HUES64 (cell line): ENCODE data around the gene PLEKHA6.
A peak's percentile ranks its signal among the peaks of the same experiment; 100 is the strongest.

Experiments used
- H3K27ac ChIP-seq: 2 replicates; pipeline ENCODE4 v1.7.0; 2013; ENCODE audit warnings: low read depth, low read length, inconsistent platforms
- H3K27me3 ChIP-seq: 2 replicates; pipeline ENCODE4 v1.6.1; 2013; ENCODE audit warnings: mild to moderate bottlenecking, low read length; ENCODE audit not compliant: insufficient read depth
- H3K36me3 ChIP-seq: 2 replicates; pipeline ENCODE4 v1.6.1; 2013; ENCODE audit warnings: mild to moderate bottlenecking, low read length; ENCODE audit not compliant: insufficient read depth
- H3K4me1 ChIP-seq: 2 replicates; pipeline ENCODE4 v1.6.1; 2013; ENCODE audit warnings: mild to moderate bottlenecking, low read length, moderate library complexity; ENCODE audit not compliant: insufficient read depth
- H3K4me3 ChIP-seq: 2 replicates; pipeline ENCODE4 v1.5.1; 2013; ENCODE audit warnings: mild to moderate bottlenecking, low read length, moderate library complexity
- H3K9ac ChIP-seq: 2 replicates; pipeline ENCODE4 v1.6.1; 2013; ENCODE audit warnings: mild to moderate bottlenecking, low read depth, low read length
- H3K9me3 ChIP-seq: 2 replicates; pipeline ENCODE4 v1.6.1; 2013; ENCODE audit warnings: low read depth, low read length; ENCODE audit not compliant: insufficient read depth
- WGBS: fragments of 150-250, 120-280 bp; methylation state at CpG from one replicate; pipeline ENCODE4 v1.1.7; 2013; ENCODE audit warnings: missing lambda C conversion rate; 5-methylcytosine and 5-hydroxymethylcytosine counted together

The PLEKHA6 gene

DNA sequence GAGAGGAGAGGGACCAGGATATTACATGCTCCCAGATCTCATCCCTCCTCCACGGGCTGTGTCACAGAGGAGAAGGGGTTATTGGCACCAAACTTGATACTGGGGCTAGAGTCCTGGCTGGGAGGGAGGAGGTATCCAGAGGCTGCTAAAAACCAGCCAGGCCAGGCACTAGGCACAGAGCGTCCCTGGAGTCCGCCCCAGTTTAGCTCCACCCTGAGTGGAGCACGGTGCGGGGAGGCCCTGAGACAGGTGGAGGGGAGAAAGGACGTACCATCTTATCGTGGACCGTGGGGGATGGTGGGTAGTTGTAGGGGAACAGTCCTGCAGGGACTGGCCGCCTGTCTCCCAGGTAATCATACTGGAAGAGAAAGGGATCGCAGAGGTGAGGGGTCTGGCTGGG, 103.2 kb downstream of the PLEKHA6 start:
- no peak overlapping the region for H3K9ac ChIP-seq
- 88% methylated on average over 10 of the region's 10 CpGs for WGBS

DNA sequence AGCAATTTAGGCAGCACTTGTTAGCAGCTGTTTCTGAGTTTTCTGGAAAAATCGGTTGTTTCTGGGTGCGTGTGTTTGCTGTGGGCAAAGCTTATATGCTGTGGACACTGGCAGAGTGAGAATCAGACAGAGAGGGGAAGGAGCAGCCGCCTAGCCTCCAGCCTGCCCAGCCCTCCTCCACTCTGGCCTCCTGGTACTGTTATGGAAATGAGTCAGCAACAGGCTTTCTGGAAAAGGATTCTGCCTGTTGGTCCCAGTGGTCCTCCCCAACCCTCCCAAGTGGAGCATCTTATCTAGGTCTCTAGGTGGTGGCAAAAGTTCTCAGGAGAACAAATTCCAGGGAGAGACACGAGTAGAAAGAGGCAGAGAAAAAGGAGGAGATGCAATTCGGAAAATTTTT, 103.8 kb downstream of the PLEKHA6 start:
- H3K4me1 ChIP-seq = peaks cover 28% of the 10 kb centered on the region
- no peaks in the 10 kb centered on the region for H3K27me3 ChIP-seq
- peak overlapping the region; percentile 17; the same call in 1 of the 2 replicates for H3K4me3 ChIP-seq
- 49% methylated on average over 2 of the region's 5 CpGs for WGBS
- no peaks in the 10 kb centered on the region for H3K9me3 ChIP-seq
- H3K27ac ChIP-seq = peak overlapping the region; percentile 37; the same call in 1 of the 2 replicates
- no peaks in the 10 kb centered on the region for H3K36me3 ChIP-seq
- H3K9ac ChIP-seq = 0 out of 2 replicates have a peak overlapping the region, but pooled peaks have one; percentile 3

More for the DNA sequence above, 103.2 kb downstream of the PLEKHA6 start:
- Histone ChIP-seq H3K36me3 (no peaks in the 10 kb centered on the region), H3K27ac (no peak overlapping the region), H3K27me3 (no peaks in the 10 kb centered on the region), H3K9me3 (no peaks in the 10 kb centered on the region), H3K4me1 (peaks cover 28% of the 10 kb centered on the region), H3K4me3 (no peak overlapping the region)

DNA sequence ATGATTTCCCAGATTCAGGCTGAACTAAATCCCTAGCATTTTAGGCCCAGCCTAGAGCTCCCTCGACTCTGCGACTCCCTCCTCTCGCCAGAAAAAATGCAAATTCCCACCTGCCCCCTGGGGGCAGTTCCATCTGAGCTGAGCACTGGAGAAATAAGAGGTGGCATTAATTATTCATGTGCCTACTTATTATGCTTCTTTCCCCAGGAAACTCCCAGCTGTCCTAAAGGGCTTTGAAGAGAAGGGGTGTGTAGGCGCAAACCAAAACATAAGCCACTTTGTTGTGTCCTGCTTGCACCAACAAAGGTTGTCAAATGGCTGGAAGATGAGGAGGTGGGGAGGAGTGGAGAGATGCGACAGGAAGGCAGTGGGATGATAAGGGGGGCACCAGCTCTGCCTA, 104.5 kb downstream of the PLEKHA6 start:
- Histone ChIP-seq H3K4me3 (0 out of 2 replicates have a peak overlapping the region, but pooled peaks have one; percentile 17), H3K4me1 (peaks cover 31% of the 10 kb centered on the region), H3K9ac (no peak overlapping the region), H3K27me3 (no peaks in the 10 kb centered on the region), H3K36me3 (no peaks in the 10 kb centered on the region), H3K9me3 (no peaks in the 10 kb centered on the region), H3K27ac (peak overlapping the region; percentile 69; the same call in 1 of the 2 replicates)
- 9% methylated on average over 5 of the region's 5 CpGs for WGBS

DNA sequence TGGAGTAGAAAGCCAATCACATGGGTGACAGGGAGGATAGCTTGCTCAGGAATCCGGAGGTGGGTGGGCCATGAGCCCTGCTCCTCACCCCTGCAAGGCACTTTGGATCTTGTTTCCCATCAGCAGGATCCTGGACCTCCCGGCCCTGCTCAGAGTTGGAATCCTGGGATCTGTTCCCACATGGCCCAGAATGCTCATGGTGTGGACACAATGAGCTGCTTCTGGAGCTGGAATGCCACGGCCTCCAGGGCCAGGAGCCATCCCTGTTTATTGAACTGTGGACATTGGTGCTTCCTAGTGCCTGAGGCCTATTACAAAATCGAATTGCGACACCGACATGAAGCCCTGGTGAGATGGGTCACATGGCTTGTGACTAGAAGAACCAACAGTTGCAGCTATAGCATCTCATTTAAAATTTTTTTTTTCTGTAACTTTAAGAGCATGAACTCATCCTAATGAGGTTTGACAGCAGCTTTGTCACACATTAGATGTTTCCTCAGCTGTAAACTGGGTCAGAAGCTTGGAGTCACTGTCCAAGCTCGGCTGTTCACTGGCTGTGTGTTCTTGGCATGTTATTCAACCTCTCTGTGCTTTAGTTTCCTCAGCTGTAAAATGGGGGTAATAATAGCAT, 105.6 kb downstream of the PLEKHA6 start:
- Histone ChIP-seq H3K4me1 (peaks cover 36% of the 10 kb centered on the region), H3K27me3 (no peaks in the 10 kb centered on the region), H3K9me3 (no peaks in the 10 kb centered on the region), H3K4me3 (no peak overlapping the region), H3K36me3 (no peaks in the 10 kb centered on the region), H3K27ac (peak overlapping the region; percentile 69; the same call in 1 of the 2 replicates), H3K9ac (no peak overlapping the region)
- 79% methylated on average over 7 of the region's 7 CpGs for WGBS

DNA sequence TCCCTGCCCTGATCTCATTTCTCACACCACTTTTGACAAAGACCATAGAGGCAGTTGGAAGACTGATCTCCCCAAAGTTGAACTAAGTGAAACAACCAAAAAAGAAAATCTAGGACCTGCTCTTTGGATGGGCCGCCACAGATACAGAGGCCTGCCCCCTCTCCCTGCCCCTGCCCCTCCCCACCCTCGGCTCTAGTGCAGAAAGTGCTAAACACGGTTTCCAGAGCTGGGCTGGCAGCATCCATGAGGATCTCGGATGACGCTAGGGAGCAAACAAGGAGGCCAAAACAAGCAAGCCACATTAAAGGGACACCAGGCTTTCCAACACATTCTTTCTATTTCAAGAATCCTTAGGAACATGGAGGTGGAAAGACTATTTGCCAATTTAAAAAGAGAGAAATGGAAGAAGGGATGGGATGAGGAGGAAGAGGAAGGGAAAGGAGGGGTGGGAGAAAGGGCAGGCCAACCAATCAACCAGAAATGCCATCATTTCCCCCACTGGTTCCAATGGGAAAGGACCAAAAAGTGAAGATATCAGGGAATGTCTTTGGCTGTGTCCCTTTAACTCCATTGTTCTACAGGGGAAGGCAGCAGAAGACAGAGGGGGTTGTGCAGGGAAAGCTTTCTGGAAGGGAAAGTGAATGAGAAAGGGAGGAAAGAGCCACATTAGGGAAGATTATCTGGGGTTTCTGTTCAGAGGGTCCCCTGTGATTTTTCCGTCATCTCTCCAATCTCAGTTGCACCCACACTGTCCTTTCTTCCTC, 107.6 kb downstream of the PLEKHA6 start:
- H3K27ac ChIP-seq = no peak overlapping the region
- peaks cover 36% of the 10 kb centered on the region for H3K4me1 ChIP-seq
- no peaks in the 10 kb centered on the region for H3K36me3 ChIP-seq
- H3K9ac ChIP-seq = no peak overlapping the region
- H3K4me3 ChIP-seq = no peak overlapping the region
- H3K9me3 ChIP-seq = no peaks in the 10 kb centered on the region
- 89% methylated on average over 6 of the region's 6 CpGs for WGBS
- no peaks in the 10 kb centered on the region for H3K27me3 ChIP-seq

DNA sequence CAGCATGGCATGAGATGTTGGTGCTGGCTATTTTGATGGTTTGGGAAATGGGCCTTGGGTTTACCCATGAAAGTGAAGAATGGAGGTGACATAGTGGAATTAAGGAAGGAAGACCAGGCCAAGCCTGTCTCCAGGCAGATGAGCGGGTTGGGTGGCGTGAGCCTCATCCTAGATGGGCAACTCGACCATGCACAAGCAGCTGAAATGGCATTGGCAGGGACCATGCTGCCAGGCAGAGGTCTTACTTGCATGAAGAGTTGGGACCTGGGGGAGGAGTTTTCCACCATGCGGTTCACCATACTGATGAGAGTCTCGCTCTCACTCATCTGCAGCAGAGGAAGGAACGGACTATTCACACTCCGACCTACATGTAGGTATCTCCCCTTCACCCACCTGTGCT, 108.4 kb downstream of the PLEKHA6 start:
- H3K9me3 ChIP-seq = no peaks in the 10 kb centered on the region
- no peak overlapping the region for H3K9ac ChIP-seq
- no peak overlapping the region for H3K27ac ChIP-seq
- H3K27me3 ChIP-seq = no peaks in the 10 kb centered on the region
- H3K4me3 ChIP-seq = no peak overlapping the region
- H3K4me1 ChIP-seq = peaks cover 32% of the 10 kb centered on the region
- WGBS = 96% methylated on average over 7 of the region's 7 CpGs
- no peaks in the 10 kb centered on the region for H3K36me3 ChIP-seq

DNA sequence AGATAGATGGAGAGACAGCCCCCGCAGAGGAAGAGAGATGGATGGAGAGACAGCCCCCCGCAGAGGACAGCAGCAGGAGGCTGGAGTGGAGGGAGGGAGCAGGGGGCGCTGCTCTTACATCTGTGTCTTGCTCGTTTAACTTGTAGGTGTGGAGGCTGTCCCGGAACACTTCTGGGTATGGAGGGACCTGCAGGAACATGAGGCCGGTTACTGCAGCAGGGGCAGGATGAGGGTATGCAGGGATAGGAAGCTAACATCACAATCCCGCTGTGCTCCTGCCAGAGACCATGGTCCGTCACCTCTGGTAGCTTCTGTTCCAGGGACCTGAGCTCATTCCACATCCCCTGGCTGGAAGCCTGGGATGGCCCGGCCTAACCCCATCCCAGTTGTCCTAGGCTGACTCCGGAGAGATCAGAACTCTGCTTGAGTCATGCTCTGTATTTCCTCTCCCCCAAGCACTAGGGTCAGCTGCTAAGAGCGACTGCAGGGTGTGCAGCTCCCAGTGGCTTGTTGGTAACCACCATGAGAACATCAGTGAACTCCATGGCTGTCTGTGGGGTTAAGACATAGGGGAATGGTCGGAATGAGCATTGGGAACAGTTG, 109.2 kb downstream of the PLEKHA6 start:
- Histone ChIP-seq H3K4me1 (peaks cover 26% of the 10 kb centered on the region), H3K36me3 (no peaks in the 10 kb centered on the region), H3K4me3 (no peak overlapping the region), H3K9me3 (no peaks in the 10 kb centered on the region), H3K27ac (no peak overlapping the region), H3K27me3 (no peaks in the 10 kb centered on the region), H3K9ac (no peak overlapping the region)
- WGBS = 80% methylated on average over 12 of the region's 12 CpGs

DNA sequence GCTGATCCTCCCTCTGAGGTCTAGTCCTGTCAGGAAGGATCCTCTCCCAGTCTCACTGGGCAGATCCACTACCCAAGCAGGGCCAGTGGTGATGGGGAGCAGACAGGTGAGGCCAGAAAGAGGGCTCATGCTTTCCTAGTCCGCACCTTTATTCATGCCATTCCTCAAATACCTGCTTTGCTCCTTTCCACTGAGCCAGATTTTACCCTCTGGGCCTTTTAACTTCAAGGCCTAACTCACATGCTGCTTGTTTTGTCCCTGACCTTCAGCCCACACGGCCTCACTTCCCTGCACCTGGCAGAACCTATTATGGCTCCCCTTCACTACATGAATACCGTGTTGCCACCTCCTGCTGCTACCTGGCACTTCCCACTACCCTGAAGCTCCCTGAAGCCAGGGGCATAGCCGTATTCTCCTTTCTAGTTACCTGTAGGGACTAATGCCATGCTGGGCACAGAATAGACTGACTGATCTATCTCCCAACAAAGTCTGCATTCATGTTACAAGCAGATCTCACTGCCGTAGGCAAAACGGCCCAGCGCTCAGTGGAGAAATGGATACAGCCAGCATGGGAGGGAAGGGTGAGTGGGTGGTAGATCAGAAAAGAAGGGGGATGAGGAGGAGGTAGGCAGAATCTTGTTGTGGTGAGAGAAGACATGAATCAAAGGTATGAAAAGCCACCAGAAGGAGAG, 109.8 kb downstream of the PLEKHA6 start:
- Histone ChIP-seq H3K4me3 (no peak overlapping the region), H3K27me3 (no peaks in the 10 kb centered on the region), H3K9me3 (no peaks in the 10 kb centered on the region), H3K9ac (no peak overlapping the region), H3K27ac (no peak overlapping the region), H3K4me1 (peaks cover 19% of the 10 kb centered on the region), H3K36me3 (no peaks in the 10 kb centered on the region)
- WGBS = 76% methylated on average over 7 of the region's 7 CpGs

DNA sequence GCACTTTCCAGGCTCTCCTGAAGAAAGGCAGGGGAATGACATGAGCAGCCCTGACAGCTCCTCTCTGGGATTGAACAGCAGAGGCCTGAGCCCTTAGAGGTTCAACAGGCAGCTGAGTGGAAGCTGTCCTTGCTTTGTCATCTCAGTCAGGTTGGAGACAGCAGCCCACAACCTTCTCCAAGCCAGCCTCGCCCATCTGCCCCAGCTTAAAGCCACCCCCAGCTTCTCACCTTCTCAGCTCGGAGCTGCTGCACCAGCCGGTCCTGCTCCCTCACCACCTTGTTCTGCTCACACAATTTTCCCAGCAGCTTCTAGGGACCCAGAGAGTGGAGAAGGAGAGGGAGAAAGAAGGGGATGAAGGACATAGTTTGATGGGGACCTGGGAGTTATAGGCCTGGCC, 110.8 kb downstream of the PLEKHA6 start:
- Histone ChIP-seq H3K27me3 (no peaks in the 10 kb centered on the region), H3K4me1 (peaks cover 10% of the 10 kb centered on the region), H3K27ac (no peak overlapping the region), H3K36me3 (no peaks in the 10 kb centered on the region), H3K9ac (no peak overlapping the region), H3K9me3 (no peaks in the 10 kb centered on the region), H3K4me3 (no peak overlapping the region)
- WGBS = 96% methylated on average over 3 of the region's 3 CpGs

DNA sequence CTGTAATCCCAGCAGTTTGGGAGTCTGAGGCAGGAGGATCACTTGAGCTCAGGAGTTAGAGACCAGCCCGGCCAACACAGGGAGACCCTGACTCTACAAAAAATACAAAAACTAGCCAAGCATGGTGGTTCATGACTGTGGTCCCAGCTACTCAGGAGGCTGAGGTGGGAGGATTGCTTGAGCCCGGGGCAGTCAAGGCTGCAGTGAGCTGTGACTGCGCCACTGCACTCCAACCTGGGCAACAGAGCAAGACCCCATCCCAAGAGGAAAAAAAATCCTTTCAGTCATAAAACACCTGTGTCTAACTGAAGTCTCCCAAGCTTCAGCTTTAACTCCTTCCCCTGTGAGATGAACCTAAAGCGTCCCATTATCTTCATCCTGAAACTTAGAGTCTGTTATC, 112.9 kb downstream of the PLEKHA6 start:
- H3K27ac ChIP-seq = no peak overlapping the region
- H3K36me3 ChIP-seq = no peaks in the 10 kb centered on the region
- no peak overlapping the region for H3K4me3 ChIP-seq
- peaks cover 7% of the 10 kb centered on the region for H3K4me1 ChIP-seq
- WGBS = 96% methylated on average over 4 of the region's 4 CpGs
- H3K27me3 ChIP-seq = no peaks in the 10 kb centered on the region
- no peaks in the 10 kb centered on the region for H3K9me3 ChIP-seq
- H3K9ac ChIP-seq = no peak overlapping the region

DNA sequence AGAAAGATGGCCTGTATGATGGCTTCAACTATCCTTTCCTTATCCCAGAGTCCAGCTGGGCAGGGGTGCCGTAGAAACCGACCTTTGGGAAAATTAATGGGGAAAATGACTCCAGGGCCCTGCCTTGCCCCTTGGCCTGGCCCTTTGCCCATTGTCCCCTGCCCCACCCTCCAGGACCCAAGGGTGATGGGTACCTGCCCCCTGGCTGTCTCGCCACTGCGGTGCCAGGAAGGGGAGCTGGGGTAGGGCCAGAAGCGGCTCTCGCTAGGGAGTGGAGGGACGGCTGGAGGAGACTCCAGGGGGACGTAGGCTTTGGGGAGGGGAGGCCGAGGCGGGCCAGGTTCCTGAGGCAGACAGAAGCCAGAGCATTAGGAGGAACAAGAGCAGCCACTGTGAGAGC, 116.8 kb downstream of the PLEKHA6 start:
- WGBS = 94% methylated on average over 10 of the region's 10 CpGs
- Histone ChIP-seq H3K9me3 (no peaks in the 10 kb centered on the region), H3K4me3 (no peak overlapping the region), H3K27ac (no peak overlapping the region), H3K4me1 (no peaks in the 10 kb centered on the region), H3K9ac (no peak overlapping the region), H3K36me3 (no peaks in the 10 kb centered on the region), H3K27me3 (no peaks in the 10 kb centered on the region)
